GM18867 (cell line): ENCODE data around the gene TEN1.
"Not testable (repeated sequence)": the region's sequence is repeated elsewhere in the genome, so short reads cannot be mapped to it uniquely, and the experiment has no call there.

ENCODE experiments used
- ATAC-seq: cut with Tn5 transposase; IDR thresholded peaks from one replicate; pipeline ENCODE4 v1.9.1; 2021; ENCODE audit warnings: mild to moderate bottlenecking, moderate library complexity; ENCODE audit not compliant: unreplicated experiment

Gene TEN1

GRCh38 chr17:76024353-76024752, 45.3 kb downstream of the TEN1 start:
- ATAC-seq, result no peak

GRCh38 chr17:76025294-76025693, 46.3 kb downstream of the TEN1 start:
- ATAC-seq, result no peak

GRCh38 chr17:76026714-76027158, 47.7 kb downstream of the TEN1 start:
- ATAC-seq, result no peak

GRCh38 chr17:76027159-76027839, 48.3 kb downstream of the TEN1 start, which contains the start of gene EVPL:
TSS of gene EVPL (minus strand) at chr17:76027306. CDS start at chr17:76027198, 108 bp downstream.
- ATAC-seq, result no peak

GRCh38 chr17:76032073-76032779, 53.2 kb downstream of the TEN1 start:
- no peak for ATAC-seq

- no peak for ATAC-seq
Measured at GRCh38 chr17:76032780-76033108, 53.7 kb downstream of the TEN1 start.

- ATAC-seq, result no peak
Measured at GRCh38 chr17:76033139-76033538, 54.1 kb downstream of the TEN1 start.

GRCh38 chr17:76034428-76035350, 55.6 kb downstream of the TEN1 start:
- no peak for ATAC-seq

GRCh38 chr17:76036497-76037261, 57.6 kb downstream of the TEN1 start:
- no peak for ATAC-seq

GRCh38 chr17:76038050-76038449, 59.0 kb downstream of the TEN1 start:
- ATAC-seq, result no peak

- no peak for ATAC-seq
Measured at GRCh38 chr17:76039121-76039520, 60.1 kb downstream of the TEN1 start.

GRCh38 chr17:76040376-76040775, 61.3 kb downstream of the TEN1 start:
- ATAC-seq, result no peak

- ATAC-seq, result not testable (repeated sequence)
Measured at GRCh38 chr17:76042868-76043267, 63.8 kb downstream of the TEN1 start.

- not testable (repeated sequence) for ATAC-seq
Measured at GRCh38 chr17:76044475-76045007, 65.5 kb downstream of the TEN1 start.

- ATAC-seq, result no peak
Measured at GRCh38 chr17:76046064-76046463, 67.0 kb downstream of the TEN1 start.

GRCh38 chr17:76048025-76048605, 69.1 kb downstream of the TEN1 start:
- ATAC-seq, result no peak

- no peak for ATAC-seq
Measured at GRCh38 chr17:76048711-76049110, 69.7 kb downstream of the TEN1 start.

GRCh38 chr17:76049239-76049638, 70.2 kb downstream of the TEN1 start:
- ATAC-seq, result no peak

- no peak for ATAC-seq
Measured at GRCh38 chr17:76049836-76050537, 70.9 kb downstream of the TEN1 start.
